A549 (cell line): ENCODE results near the gene TMPRSS6.

Experiments used
- BHLHE40 ChIP-seq: IDR thresholded peaks from 2 replicates; pipeline ENCODE4 v1.6.1; 2012; ENCODE audit warnings: low read depth, low read length, inconsistent platforms
- POLR2AphosphoS2 ChIP-seq: conservative IDR thresholded peaks from 2 replicates; pipeline ENCODE4 v1.6.1; 2012; ENCODE audit warnings: low read length, improper control_type of control experiment, inconsistent platforms
- TF ChIP-seq, protein P1 (sequence below): fragments of >200 bp; sonication (Bioruptor Twin); formaldehyde crosslinking; IDR thresholded peaks from 3 replicates; pipeline ENCODE4 v1.5.1; 2016

GRCh38 chr22:37128555-37129281, 19.2 kb upstream of the TMPRSS6 start:
- TF ChIP-seq, protein P1, sequence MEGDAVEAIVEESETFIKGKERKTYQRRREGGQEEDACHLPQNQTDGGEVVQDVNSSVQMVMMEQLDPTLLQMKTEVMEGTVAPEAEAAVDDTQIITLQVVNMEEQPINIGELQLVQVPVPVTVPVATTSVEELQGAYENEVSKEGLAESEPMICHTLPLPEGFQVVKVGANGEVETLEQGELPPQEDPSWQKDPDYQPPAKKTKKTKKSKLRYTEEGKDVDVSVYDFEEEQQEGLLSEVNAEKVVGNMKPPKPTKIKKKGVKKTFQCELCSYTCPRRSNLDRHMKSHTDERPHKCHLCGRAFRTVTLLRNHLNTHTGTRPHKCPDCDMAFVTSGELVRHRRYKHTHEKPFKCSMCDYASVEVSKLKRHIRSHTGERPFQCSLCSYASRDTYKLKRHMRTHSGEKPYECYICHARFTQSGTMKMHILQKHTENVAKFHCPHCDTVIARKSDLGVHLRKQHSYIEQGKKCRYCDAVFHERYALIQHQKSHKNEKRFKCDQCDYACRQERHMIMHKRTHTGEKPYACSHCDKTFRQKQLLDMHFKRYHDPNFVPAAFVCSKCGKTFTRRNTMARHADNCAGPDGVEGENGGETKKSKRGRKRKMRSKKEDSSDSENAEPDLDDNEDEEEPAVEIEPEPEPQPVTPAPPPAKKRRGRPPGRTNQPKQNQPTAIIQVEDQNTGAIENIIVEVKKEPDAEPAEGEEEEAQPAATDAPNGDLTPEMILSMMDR: no peak
- TF ChIP-seq BHLHE40 (no peak), POLR2AphosphoS2 (no peak)
